Activated gamma-delta T cell (primary cell): ENCODE results near the gene SULT1E1.

ENCODE experiments used
- DNase-seq: peaks from one replicate; lab custom pipeline; 2025; lab: John Stamatoyannopoulos, UW
- total RNA-seq, 2 donors: gene quantifications; one replicate each; lab custom pipeline; 2026; lab: John Stamatoyannopoulos, UW

Gene SULT1E1
- 0 to 0.04 reads per million in 2 donors for total RNA-seq

GRCh38 chr4:69860052-69860451 is at the start of gene SULT1E1:
Gene SULT1E1, minus strand, starts transcription at chr4:69860145. Its CDS starts 2,501 bp downstream, at chr4:69857644.
- DNase-seq = no peak

- DNase-seq = no peak
Observed at GRCh38 chr4:69909195-69909594, 49.2 kb upstream of the SULT1E1 start.

- DNase-seq = no peak
Observed at GRCh38 chr4:69907151-69907550, 47.2 kb upstream of the SULT1E1 start.

- DNase-seq = no peak
Observed at GRCh38 chr4:69896530-69897116, 36.7 kb upstream of the SULT1E1 start.

GRCh38 chr4:69894721-69895120 is 34.8 kb upstream of the SULT1E1 start:
- no peak for DNase-seq

GRCh38 chr4:69894186-69894585 is 34.2 kb upstream of the SULT1E1 start:
- no peak for DNase-seq

GRCh38 chr4:69888336-69888735 is 28.4 kb upstream of the SULT1E1 start:
- no peak for DNase-seq

- no peak for DNase-seq
Observed at GRCh38 chr4:69882150-69882549, 22.2 kb upstream of the SULT1E1 start.

- no peak for DNase-seq
Observed at GRCh38 chr4:69881173-69881773, 21.3 kb upstream of the SULT1E1 start.

GRCh38 chr4:69878250-69878649 is 18.3 kb upstream of the SULT1E1 start:
- no peak for DNase-seq

- DNase-seq = no peak
Observed at GRCh38 chr4:69877453-69877852, 17.5 kb upstream of the SULT1E1 start.

GRCh38 chr4:69876071-69876470 is 16.1 kb upstream of the SULT1E1 start:
- DNase-seq = no peak

GRCh38 chr4:69875576-69875975 is 15.6 kb upstream of the SULT1E1 start:
- no peak for DNase-seq

GRCh38 chr4:69874507-69874906 is 14.6 kb upstream of the SULT1E1 start:
- no peak for DNase-seq

- DNase-seq = no peak
Observed at GRCh38 chr4:69861756-69862155, 1.8 kb upstream of the SULT1E1 start.

GRCh38 chr4:69860521-69861298 is 765 bp upstream of the SULT1E1 start:
- no peak for DNase-seq

- DNase-seq = no peak
Observed at GRCh38 chr4:69859140-69859685, 732 bp downstream of the SULT1E1 start.

- no peak for DNase-seq
Observed at GRCh38 chr4:69858690-69859089, 1.3 kb downstream of the SULT1E1 start.

GRCh38 chr4:69855822-69856221 is 4.1 kb downstream of the SULT1E1 start:
- DNase-seq = no peak

GRCh38 chr4:69849969-69850368 is 10.0 kb downstream of the SULT1E1 start:
- no peak for DNase-seq

- no peak for DNase-seq
Observed at GRCh38 chr4:69849297-69849696, 10.6 kb downstream of the SULT1E1 start.

GRCh38 chr4:69848028-69848427 is 11.9 kb downstream of the SULT1E1 start:
- no peak for DNase-seq

GRCh38 chr4:69843932-69844331 is 16.0 kb downstream of the SULT1E1 start:
- DNase-seq = no peak
